NCI-H2196 treated with DMSO at 0.1 percent for 48 hours (cell line): ENCODE data around the gene NUCB1.

ENCODE experiments used
- DNase-seq: peaks from one replicate; lab custom pipeline; 2025; ENCODE audit not compliant: unreplicated experiment; lab: John Stamatoyannopoulos, UW

Gene NUCB1

DNA sequence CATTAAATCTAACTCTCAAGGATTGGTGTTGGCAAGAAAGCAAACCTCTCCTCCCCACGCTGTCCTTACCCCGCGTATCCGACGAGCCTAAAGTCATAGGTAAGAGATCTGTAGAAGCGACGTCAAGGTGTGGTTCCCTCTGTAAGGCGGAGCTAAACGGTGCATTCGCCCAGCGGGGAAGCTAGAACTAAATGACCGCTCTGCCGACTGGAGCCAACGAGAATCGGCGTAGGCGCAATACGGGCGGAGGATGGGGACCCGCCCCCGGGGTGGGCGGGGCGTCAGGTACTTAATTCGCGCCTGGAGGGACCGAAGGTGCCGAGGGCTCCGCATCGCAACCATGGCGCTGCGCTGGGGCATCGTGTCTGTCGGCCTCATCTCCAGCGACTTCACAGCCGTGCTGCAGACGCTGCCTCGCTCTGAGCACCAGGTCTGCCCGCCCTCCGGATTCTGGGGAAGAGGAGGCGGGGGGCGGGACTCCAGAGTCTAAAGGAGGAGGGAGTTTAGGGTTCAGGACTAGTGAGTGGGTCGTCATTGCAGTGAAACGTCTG is 33.3 kb downstream of the NUCB1 start, which contains the start of gene DHDH:
Gene DHDH (plus strand): TSS at position 318 of the 551 bp plus-strand sequence. CDS start 23 bp downstream, at position 341.
- DNase-seq, result peak; percentile 89

DNA sequence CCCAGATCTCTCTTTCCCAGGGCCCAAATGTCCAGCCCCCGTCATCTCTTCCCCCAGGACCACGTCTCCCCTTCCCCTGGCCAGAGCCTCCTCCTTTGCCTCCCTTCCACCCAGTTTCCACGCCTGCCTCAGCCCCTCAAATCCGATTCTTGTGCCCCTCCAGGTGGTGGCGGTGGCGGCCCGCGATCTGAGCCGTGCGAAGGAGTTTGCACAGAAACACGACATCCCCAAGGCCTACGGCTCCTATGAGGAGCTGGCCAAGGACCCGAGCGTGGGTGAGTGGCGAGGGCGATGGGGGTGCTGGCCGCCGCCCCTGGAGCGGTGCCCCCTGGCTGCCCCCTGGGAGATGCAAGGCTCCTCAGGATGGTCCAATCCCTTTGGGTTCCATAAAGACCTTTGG is 34.7 kb downstream of the NUCB1 start:
- no peak for DNase-seq

DNA sequence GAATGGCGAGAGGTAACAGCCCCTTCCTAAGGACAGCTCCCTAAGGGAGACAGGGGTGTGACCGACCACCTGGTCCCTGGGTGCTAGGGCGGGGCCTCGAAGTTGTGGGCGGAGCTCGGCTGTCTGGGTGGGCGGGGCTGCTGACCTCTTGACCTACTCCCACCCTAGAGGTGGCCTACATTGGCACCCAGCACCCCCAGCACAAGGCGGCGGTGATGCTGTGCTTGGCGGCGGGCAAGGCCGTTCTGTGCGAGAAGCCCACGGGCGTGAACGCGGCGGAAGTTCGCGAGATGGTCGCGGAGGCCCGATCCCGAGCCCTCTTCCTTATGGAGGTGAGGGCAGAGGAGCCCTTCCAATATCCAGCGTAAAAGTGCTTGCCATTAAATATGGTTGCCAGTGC is 35.8 kb downstream of the NUCB1 start:
- no peak for DNase-seq

DNA sequence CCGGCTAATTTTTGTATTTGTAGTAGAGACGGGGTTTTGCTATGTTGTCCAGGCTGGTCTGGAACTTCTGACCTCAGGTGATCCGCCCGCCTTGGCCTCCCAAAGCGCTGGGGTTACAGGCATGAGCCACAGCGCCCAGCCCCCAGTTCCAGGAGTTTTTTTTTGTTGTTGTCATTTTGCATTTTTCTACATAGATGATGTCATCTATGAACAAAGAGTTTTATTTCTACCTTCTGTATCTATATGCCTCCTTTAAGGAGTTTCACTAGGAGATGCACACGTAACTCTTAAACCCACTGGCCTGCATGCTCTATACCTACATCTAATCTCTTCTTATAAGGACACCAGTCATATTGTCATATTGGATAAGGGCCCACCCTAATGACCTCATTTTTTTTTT is 38.1 kb downstream of the NUCB1 start:
- no peak for DNase-seq

DNA sequence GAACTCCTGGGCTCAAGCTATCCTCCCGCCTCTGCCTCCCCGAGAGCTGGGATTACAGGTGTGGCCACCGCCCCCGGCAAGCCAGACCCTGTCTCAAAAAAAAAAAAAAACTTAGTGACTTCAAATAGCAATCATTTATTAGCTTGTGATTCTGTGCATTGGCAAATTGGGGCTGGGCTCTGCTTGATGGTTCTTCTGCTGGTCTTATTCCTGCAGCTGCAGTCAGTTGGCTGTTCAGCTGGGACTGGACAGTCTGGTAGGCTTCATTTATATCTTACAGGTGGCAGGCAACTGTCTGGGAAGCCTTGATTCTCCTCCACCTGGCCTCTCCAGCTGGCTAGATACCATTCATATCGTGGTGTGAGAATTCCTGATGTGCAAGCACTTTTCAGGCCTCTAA is 40.8 kb downstream of the NUCB1 start:
- DNase-seq, result no peak

DNA sequence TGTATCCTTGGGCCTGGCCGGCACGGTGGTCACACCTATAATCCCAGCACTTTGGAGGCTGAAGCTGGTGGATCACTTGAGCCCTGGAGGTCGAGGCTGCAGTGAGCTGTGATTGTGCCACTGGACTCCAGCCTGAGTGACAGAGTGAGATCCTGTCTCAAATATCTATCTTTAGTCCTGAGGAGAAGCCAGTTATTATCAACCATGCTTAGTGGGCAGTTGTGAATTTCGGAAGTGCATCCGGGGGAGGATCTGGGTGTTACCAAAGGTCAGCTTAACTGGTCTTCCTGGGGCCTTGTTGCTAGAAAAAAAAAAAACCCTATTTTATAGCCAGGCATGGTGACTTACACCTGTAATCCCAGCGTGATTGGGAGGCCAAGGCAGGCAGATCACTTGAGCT is 43.0 kb downstream of the NUCB1 start:
- no peak for DNase-seq

DNA sequence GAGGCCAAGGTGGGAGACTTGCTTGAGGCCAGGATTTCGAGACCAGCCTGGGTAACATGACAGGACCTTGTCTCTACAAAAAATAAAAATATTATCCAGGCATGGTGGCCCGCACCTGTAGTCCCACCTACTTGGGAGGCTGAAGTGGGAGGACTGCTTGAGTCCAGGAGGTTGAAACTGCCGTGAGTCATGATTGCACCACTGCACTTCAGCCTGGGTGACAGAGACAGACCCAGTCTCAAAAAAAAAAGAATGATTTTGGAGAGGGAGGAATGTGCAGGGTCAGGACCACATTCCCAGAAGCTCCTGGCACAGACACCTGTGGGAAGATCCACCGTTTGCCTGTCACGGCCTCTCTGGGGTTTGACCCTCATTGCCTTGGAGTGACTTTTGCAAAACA is 45.3 kb downstream of the NUCB1 start:
- DNase-seq, result no peak

DNA sequence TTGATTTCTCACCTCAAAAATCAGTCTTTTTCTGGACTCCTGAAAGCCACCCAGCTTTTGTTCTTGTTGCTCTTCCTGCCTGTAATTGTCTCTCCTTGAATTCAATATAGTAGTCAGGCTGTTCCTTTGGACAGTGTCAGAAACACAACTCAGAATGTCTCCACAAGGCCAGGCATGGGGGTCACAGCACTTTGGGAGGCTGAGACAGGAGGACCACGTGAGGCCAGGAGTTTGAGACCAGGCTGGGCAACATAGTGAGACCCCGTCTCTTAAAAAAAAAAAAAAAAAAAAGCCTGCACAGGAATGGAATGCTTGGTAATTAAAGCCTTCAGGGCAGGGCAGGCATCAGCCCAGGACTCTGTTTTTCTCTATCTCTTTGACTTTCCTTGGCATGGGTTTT is 45.7 kb downstream of the NUCB1 start:
- DNase-seq, result no peak

DNA sequence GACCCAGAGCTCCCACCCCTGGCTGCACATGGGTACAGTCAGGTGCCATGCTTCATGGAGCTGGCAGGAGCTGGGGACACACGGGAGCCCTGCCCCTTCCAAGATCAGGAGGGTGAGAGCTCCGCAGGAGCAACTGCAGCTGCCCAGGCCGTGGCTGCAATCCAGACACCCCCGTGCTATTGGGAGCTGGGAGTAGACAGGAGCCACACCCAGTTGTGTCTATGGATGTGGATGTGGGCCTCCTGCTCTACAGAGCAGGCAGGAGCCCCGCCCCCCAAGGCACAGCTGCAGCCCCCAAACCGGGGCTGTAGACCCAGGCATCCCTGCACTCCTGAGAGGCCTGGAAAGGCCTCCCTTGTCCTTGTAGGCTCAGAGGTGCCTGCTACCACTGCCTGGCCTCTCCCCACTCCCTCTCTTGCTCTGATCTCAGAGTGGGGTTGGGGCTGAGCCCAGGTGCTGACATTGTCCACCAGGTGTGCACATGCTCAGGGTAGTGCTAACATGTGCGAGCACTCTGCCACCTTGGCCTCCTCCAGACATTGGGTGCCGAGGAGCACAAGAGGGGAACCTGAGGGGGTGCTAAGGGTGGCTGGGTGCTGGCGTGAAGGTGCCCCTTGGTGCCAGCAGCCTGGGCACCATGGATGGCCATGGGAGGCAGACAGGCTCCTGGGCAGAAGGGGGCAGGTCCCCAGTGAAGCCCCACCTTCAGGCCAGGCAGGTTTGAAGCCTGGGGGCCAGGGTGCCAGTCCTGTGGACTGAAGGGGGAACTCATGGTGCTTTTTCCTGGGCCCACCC is 46.5 kb downstream of the NUCB1 start:
- DNase-seq, result no peak

DNA sequence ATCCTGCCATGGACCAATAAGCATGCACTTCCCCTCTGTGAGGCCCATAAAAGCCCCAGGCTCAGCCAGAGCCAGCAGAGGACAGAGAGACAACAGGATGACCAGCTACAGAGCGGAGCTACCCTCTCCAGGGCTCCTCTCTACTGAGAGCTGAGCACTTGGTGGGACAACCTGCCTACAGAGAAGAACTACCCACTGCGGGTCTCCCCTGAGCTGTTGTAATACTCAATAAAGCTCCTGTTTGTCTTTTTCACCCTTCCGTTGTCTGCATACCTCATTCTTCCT is 47.1 kb downstream of the NUCB1 start:
- no peak for DNase-seq

DNA sequence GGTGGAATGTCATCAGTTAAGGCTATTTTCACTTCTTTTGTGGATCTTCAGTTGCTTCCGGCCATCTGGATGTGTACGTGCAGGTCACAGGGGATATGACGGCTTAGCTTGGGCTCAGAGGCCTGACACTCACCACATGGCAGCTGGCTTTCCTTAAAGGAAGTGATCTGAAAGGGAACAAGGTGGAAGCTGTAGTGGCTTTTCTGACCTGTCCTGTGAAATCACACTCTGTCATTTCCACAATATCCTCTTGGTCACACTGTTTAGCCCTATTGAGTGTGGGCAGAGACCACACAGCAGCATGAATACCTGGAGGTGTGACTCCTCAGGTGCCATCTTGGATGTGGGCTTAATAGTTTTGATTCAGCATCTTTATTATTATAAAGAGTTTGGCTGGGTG is 50.0 kb downstream of the NUCB1 start:
- DNase-seq, result no peak

DNA sequence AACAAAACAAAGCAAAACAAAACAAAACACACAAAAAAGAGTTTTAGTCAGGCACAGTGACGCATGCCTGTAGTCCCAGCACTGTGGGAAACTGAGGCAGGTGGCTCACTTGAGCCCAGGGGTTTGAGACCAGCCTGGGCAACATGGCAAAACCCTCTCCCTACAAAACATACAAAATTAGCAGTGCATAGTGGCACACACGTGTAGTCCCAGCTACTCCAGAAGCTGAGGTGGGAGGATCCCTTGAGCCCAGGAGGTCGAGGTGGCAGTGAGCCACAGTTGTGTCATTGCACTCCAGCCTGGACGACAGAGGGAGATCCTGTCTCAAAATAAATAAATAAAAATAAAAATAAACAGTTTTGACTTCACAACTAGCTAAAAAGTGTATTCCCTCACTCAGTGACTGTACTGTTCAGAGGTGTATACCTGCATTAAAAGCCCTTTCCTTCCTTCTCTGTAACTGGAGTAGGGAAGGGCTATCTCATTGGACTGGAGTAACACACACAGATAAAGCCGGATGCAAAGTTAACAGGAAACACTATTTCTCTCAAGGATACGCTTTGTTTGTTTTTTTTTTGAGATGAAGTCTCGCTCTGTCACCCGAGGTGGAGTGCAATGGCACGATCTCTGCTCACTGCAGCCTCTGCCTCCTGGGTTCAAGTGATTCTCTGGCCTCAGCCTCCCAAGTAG is 50.9 kb downstream of the NUCB1 start:
- DNase-seq, result no peak

DNA sequence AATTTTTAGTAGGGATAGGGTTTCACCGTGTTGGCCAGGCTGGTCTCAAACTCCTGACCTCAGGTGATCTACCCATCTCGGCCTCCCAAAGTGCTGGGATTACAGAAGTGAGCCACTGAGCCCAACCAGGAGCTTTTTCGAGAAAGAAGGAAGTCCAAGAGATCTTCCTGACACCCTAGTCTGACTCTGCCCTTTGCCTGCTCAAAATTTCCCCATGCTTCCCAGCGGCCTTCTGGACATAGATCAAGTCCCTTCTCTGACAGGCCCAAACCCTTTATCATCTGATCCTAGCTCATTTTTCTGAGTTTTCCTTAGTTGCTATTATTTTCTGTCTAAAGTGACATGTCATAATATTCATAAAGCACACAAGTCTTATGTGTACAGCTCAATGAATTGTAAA is 53.0 kb downstream of the NUCB1 start:
- DNase-seq, result no peak

DNA sequence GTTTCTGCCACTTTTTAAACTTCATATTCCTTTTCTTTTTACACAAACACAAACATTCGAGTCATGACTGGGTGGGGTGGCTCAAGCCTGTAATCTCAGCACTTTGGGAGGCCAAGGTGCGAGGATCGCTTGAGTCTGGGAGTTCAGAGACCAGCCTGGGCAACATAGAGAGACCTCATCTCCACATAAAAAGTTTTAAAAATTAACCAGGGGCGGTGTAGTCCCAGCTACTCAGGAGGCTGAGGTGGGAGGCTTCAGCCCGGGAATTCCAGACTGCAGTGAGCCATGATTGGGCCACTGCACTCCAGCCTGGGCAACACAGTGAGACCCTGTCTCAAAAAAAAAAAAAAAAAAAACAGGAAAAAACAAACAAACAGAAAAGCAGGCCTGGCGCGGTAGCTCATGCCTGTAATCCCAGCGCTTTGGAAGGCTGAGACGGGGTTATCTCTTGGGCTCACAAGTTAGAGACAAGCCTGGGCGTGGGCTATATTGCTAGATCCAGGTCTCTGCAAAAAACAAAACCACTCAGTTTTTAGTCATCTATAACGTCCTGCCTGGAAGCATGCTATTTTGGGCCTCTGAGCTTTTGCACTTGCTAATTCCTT is 54.0 kb downstream of the NUCB1 start:
- no peak for DNase-seq

DNA sequence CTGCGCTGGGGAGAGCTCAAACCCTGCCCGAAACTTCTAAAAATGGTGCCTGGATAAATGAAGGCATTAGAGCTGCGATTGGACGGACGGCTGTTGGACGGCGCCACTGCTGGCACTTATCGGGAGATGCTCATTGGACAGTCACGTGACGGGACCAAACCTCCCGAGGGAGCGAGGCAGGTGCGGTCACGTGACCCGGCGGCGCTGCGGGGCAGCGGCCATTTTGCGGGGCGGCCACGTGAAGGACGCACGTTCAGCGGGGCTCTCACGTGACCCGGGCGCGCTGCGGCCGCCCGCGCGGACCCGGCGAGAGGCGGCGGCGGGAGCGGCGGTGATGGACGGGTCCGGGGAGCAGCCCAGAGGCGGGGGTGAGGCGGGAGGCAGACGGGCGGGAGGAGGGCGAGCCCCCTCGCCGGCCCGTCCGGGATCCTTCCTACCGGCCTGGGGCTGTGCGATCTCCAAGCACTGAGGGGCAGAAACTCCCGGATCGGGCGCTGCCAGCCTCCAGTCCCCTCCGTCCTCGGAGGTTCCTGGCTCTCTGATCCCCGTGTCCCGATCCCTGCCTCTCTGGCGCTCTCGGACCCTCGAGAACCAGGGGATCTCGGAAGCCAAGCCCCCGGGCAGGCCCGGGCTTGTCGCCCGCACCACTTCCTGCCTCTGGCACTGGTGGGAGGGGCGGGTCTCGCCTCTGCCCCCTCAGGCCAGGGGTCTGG is 54.6 kb downstream of the NUCB1 start, which contains the start of gene BAX:
Gene BAX (plus strand): TSS at position 281 of the 713 bp plus-strand sequence. CDS start 54 bp downstream, at position 335.
- peak; percentile 93 for DNase-seq

DNA sequence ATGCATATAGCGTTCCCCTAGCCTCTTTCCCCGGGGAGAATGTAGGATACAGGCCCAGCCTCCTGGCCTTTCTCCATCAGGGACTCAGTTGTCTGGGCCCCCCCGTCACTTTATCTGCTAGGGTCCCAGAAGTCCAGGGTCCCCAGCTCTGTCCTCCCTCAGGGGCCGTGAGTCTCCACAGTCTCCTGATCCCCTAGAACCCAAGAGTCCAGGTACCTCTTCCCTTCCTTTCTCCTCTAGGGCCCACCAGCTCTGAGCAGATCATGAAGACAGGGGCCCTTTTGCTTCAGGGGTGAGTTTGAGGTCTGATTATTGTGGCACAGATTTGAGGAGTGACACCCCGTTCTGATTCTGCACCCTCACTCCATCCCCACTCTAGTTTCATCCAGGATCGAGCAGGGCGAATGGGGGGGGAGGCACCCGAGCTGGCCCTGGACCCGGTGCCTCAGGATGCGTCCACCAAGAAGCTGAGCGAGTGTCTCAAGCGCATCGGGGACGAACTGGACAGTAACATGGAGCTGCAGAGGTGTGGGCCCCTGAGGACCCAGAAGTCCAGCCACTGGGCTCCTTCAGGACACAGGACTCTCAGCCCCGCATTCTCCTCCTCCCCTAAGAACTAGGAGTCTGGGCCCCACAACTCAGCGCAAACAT is 55.3 kb downstream of the NUCB1 start:
- no peak for DNase-seq

DNA sequence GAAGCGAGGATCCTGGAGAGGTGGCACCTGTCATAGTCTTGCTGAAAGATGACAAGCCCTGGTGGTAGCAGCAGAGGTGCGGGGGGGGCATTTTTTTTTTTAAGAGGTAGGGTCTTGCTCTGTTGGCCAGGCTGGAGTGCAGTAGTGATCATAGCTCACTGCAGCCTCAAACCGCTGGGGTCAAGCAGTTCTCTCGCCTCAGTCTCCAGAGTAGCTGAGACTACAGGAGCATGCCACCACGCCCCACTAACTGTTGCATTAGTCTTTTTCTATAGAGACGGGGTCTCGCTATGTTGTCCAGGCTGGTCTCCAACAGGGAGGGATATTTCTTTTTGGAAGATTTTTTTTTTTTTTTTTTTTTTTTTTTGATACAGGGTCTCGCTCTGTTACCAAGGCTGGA is 57.9 kb downstream of the NUCB1 start:
- no peak for DNase-seq

DNA sequence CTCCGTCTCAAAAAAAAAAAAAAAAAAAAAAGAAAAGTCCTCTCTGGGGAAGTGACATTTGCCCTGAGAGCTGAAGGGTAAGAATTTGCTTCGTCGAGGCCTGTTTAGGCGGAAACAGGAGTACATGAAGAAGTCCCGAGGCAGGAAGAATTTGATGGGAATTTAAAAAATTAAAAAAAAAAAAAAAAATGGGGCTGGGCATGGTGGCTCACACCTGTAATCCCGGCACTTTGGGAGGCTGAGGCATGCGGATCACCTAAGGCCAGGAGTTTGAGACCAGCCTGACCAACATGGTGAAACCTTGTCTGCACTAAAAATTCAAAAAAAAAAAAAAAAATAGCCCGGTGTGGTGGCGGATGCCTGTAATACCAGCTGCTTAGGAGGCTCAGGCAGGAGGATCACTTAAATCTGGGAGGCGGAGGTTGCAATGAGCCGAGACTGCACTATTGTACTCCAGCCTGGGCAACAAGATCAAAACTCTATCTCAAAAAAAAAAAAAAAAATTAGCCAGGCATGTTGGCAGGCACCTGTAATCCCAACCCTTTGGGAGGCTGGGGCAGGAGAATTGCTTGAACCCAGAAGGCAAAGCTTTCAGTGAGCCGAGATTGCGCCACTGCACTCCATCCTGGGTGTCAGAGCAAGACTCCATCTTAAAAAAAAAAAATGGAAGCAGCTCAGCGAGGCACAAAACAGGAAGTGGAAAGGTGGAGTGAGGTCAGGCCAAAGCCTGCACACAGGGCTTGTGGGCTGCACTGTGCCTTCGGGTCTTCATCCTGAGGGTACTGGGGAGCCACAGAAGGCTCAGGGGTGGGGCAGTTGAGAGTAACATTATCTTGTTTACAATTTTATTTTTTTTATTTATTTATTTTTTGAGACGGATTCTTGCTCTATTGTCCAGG is 59.5 kb downstream of the NUCB1 start:
- DNase-seq, result no peak

DNA sequence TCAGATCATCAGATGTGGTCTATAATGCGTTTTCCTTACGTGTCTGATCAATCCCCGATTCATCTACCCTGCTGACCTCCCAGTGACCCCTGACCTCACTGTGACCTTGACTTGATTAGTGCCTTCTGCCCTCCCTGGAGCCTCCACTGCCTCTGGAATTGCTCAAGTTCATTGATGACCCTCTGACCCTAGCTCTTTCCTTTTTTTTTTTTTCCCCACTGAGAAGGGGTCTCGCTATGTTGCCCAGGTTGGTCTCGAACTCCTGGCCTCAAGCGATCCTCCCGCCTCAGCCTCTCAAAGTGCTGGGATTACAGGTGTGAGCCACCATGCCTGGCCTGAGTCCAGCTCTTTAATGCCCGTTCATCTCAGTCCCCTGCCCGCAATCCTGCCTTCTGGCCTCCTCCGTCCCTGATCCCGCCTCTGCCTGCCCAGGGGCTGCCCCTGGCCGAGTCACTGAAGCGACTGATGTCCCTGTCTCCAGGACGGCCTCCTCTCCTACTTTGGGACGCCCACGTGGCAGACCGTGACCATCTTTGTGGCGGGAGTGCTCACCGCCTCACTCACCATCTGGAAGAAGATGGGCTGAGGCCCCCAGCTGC is 61.0 kb downstream of the NUCB1 start:
- DNase-seq, result no peak

DNA sequence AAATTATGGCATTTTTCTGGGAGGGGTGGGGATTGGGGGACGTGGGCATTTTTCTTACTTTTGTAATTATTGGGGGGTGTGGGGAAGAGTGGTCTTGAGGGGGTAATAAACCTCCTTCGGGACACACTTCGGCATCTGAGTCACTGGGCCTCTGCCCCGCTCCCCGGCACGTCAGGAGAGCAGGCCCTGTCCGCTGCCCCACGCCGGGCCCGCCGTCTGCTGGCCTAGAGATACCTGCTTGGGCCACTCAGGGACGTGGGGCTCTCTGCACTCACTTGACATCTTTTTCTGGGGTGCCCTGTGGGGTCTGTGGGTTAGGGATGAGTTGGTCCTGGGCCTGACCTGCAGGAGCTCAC is 61.5 kb downstream of the NUCB1 start:
- no peak for DNase-seq
